Endothelial cell of umbilical vein (primary cell): ENCODE data around the gene TMEM94.
A peak's percentile ranks its signal among the peaks of the same experiment; 100 is the strongest.

Experiments
- CTCF ChIP-seq, 2 donors: IDR thresholded peaks; 1 replicate in 1 of 2; 2 replicates in 1 of 2; pipeline ENCODE4 v1.5.1; 2011; ENCODE audit warnings: low read length in 2 of 2, mild to moderate bottlenecking in 2 of 2, moderate library complexity in 2 of 2, control low read depth in 1 of 2, inconsistent platforms in 1 of 2, low read depth in 1 of 2; ENCODE audit not compliant: insufficient read depth in 1 of 2; ENCODE audit errors: extremely low read depth in 1 of 2
- FOS ChIP-seq: IDR thresholded peaks from 2 replicates; pipeline ENCODE4 v1.6.1; 2011; ENCODE audit warnings: mild to moderate bottlenecking, low read length, moderate library complexity, borderline replicate concordance; ENCODE audit not compliant: insufficient read depth
- MAX ChIP-seq: IDR thresholded peaks from 2 replicates; pipeline ENCODE4 v1.6.1; 2011; ENCODE audit not compliant: insufficient read depth, insufficient read length
- MYC ChIP-seq: IDR thresholded peaks from one replicate; pipeline ENCODE4 v1.6.1; 2011; ENCODE audit warnings: mild to moderate bottlenecking, low read depth, low read length
- POLR2A ChIP-seq: IDR thresholded peaks from 2 replicates; pipeline ENCODE4 v1.6.1; 2012; ENCODE audit warnings: low read depth, mild to moderate bottlenecking, control low read depth, low read length
- POLR2AphosphoS5 ChIP-seq: IDR thresholded peaks from 2 replicates; pipeline ENCODE4 v1.6.1; 2012; ENCODE audit warnings: low read depth, mild to moderate bottlenecking, control low read depth, low read length, moderate library complexity; ENCODE audit not compliant: insufficient read depth

- TF ChIP-seq CTCF (IDR thresholded peaks at IDR 0.05; ENCODE audit: extremely low read depth in 1 of 2, insufficient read depth in 1 of 2, low read depth in 1 of 2, low read length in 2 of 2) (no peak), FOS (no peak), POLR2AphosphoS5 (peak; percentile 31), MAX (no peak), POLR2A (peak; percentile 53), MYC (no peak)
Measured at GRCh38 chr17:75456417-75457046, at the start of gene TMEM94.
